Suppressor macrophage (primary cell): Measurements from ENCODE around the gene CHST5.
A peak's percentile ranks its signal among the peaks of the same experiment; 100 is the strongest.
"Not testable (repeated sequence)": the region's sequence is repeated elsewhere in the genome, so short reads cannot be mapped to it uniquely, and the experiment has no call there.

Experiments used
- DNase-seq, 4 experiments: peaks; one replicate each; pipeline ENCODE4 v3.0.0-alpha.2; 2020 to 2022

CHST5 gene

DNA sequence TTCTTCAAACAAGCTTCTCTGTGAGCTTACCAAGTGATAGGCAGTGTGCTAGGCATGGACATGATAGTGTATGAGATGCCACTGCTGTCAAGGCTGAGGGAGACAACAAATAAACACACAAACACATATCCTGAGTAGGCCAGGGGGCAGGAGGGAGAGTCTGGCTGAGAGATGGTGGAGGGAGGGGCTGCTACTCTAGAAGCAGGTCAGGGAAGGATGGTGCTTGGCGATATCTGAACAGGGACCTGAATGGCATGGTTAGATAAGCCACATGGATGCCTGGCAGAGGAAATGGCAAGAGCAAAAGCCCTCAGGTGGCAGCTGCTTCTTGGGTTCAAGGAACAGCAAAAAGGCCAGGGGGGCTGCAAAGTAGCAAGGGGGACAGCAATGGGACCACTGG lies 32.1 kb downstream of the CHST5 start:
- no peak for DNase-seq

DNA sequence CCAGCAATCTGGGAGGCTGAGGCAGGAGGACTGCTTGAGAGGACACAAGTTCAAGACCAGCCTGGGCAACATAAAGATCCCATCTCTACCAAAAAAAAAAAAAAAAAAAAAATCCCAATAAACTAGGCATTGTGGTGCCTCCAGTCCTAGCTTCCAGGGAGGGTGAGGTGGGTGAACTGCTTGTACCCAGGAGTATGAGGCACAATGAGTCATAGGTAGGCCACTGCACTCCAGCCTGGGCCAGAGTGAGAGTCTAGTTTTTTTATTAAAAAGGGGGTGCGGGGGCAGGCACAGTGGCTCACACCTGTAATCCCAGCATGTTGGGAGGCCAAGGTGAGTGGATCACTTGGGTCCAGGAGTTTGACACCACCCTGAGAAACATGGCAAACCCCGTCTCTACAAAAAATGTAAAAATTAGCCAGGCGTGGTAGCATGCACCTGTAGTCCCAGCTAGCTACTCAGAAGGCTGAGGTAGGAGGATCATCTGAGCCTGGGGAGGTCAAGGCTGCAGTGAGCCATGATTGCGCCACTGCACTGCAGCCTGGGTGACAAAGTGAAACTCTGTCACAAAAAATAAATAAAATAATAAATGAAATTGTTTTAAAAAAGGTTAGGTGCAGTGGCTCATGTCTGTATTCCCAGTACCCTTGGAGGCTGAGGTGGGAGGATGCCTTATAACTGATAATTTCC lies 32.8 kb downstream of the CHST5 start:
- no peak for DNase-seq

DNA sequence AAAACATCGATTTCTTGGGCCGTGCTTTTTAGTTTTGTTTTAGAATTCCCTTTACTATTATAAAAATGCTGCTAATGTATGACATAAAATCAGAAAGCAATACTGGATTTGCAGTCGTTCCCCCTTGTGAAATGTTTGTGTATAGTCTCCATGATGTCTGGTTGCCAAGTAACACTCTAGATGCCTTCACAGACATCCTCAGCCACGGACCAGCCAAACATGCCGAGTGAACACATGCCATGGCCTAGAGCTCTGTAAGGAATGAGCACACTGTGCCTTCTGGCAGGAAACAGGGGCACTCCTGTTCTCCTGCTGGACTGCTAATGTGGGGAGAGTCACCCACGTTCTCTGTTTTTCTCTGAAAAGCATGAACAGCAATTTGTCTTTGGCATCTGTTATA lies 34.1 kb downstream of the CHST5 start:
- not testable (repeated sequence) for DNase-seq

DNA sequence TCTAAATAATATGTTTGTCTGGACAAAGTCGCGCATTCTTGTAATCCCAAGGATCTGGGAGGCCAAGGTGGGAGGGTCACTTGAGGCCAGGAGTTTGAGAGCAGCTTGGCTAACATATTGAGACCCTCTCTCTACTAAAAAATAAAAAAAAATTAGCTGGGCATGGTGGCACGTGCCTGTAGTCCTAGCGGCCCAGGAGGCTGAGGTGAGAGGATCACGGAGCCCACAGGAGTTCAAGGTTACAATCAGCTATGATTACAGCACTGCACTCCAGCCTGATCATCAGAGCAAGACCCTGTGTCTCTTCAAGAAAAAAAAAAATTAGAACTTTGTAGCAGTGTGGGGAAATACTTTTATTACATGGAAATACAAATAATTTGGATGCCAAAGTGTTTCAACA lies 34.5 kb downstream of the CHST5 start:
- no peak for DNase-seq

DNA sequence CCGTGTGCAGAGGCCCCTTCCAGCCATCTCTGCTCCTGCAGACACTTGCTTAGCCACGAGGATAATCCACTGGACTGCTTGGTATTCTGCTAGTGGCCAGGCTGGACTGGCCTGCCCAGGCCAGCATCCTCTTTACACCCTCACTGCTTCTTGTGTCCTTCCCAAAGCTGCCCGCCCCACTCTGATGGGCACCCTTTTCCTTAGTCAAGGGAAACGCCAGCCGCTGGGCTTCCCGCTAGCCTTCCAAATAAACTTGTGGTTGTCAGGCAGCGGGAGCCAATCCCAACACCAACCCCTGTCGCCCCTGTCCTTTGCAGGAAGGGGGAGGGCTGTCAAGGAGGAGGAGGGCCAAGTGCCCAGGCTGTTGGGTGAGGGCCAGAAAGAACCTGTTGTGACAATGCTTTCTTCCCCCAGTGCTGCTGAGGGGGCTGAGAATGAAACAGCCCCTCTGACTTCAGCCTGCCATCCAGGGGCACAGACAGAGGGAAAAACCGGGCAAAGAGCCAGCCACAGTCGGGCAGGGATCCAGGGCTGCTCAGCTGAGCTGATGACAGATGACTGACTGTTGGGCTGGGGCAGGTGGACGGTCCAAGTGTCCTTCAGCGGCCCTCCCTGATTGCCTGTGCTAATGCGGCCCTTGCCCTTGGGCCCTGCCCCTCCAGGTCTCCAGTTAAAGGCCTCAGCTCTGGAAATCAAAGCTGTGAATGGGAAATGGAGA lies 37.1 kb downstream of the CHST5 start:
- DNase-seq: not testable (repeated sequence)

DNA sequence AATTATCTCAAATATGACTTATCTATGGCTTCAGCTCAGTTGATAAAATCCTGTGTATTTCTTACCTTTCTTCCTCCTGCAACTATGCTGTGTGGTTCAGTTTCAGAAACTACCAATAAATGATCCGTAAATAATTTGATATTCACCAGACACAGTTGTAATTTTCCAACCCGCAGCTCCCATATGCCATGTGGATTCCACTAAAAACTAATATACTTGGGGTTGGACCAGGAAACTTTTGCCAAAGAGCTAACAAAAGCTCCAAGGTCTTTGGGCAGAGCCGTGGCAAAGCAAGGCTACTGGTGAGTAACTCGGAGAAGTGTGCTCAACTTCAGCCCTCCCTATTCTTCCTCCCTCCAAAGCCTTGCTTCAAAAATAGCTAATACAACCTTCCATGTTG lies 38.4 kb downstream of the CHST5 start:
- no peak for DNase-seq

DNA sequence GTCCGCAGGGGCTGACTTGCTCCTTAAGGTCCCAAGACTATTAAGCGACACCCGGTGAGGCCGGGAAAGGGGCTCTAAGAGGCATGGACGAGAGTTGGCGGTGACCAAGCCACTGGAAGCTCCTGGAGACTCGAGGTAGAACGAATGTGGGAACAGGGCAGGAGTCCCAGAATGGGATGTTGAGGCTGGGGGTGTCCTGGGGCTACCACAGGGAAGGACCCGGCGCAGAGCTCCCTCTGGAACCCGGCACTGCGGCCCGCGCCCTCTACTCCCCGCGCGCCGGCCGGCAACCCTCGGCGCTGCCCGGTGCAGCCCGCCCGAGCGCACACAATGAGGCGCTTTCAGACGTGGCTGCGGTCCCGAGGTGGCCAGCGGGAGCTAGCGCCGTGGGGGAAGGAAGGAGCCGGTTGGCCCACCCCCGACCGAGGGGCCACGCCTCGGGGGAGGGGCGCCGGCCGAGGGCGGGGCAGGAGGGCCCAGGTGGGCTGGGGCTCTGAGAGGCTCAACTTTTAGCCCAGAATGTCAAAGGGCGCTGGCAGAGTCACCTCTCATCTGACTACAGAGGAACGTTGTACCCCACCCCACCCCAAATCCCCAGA lies 40.7 kb downstream of the CHST5 start, which contains the start of gene CHST6:
CHST6 (minus strand) TSS at position 366 of the 599 bp plus-strand sequence. CDS start 15,613 bp downstream, outside the sequence.
- peak; percentile 28 to 69 (median 42) for DNase-seq

DNA sequence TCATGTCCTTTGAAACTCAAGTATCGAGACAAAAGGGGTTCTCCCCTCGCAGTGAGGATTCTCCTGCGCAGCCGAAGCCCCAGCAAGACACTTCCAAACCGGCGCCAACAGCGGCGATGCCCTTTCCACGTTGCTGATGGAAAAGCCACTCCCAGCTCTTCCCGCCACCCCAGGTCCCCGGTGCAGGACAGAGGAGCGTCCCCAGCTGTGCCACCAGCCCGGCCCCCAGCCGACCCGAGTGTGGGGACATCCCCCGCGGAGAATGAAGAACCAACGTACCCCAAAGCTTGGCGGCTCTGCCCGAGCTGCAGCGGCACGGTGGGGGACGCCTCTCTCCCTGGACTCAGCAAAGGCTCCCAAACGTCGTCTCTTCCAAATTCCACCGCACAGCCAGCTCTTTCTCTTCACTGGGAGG lies 41.2 kb downstream of the CHST5 start:
- DNase-seq: no peak

DNA sequence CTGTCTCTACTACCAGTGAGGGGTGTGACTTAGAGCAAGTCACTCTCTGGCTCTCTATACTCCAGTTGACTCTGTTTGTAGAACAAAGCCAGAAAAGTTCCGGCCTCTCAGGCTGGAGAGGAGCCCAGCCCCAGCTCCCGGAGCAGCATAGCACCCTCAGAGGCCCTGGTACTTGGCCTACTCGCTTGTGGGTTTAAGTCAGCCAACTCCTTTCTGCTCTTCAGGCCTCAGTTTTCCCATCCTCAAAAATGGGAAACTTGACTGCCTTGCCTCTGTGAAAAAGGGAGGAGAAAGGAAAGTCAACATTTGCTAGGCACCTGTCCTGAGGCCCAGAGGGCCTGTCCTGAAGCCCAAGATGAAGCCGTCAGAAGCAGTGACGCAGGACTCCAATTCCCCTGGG lies 41.7 kb downstream of the CHST5 start:
- DNase-seq: no peak

DNA sequence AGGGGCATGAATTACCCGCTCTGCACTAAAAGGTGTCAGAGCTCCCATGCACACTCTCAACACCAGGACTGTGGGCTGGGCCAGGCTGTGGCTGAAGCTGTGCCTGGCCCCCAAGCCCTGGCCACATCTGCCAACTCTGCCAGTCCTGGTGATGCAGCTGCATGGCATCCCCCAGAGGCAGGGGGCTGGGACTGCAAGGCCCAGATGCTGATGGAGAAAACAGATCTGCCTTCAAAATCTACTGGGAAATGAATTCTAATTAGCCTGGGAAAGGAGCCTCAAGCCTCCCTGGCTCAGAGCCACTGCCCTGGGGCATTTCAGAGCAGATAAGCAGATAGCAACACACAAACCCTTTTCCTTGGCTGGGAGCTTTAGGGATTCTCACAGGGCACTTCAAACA lies 44.0 kb downstream of the CHST5 start:
- DNase-seq: peak in 1 of 4 experiments; percentile 21

DNA sequence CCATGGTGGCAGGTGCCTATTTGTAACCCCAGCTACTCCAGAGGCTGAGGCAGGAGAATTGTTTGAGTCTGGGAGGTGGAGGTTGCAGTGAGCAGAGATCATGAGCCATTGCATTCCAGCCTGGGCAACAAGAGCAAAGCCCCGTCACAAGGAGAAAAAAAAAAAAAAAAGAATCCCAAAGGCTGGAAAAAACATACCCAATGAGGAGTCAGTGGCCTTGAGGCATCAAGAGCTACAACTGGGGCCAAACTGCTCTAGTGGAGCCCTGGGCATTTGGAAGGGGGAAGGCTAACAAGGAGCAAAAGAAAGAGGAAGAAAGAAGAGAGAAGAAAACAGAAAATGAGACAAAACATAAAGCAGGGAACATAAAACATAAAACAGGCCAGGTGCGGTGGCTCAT lies 47.6 kb downstream of the CHST5 start:
- no peak for DNase-seq

DNA sequence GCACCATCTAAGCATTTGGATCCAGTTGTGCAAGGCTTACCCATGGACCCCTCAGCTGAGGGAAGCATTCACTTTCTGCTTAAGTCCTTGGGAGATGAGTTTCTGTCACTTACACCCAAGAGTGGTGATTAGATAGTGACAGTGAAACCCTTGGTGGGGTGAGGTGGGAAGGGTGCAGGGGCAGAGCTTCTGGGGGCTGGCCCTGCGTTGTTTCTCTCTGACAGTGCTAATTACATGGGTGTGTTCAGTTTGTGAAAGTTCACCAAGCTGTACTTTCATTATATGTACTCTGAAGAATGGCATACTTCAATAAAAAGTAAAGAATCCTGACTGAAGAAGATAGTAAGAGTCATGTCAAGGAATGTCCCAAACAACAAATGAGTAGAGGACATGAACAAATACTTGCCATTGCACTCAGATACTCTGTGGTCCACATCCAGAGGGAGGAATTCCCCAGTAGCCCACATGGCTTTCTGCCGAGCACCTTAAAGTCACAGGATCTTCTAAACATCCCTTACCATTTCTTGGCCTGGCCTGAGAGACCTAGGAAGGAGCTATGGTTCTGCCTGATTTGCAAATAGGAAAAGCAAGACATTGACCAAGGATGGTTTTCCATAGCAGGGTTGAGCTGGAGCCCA lies 49.1 kb downstream of the CHST5 start:
- no peak for DNase-seq

DNA sequence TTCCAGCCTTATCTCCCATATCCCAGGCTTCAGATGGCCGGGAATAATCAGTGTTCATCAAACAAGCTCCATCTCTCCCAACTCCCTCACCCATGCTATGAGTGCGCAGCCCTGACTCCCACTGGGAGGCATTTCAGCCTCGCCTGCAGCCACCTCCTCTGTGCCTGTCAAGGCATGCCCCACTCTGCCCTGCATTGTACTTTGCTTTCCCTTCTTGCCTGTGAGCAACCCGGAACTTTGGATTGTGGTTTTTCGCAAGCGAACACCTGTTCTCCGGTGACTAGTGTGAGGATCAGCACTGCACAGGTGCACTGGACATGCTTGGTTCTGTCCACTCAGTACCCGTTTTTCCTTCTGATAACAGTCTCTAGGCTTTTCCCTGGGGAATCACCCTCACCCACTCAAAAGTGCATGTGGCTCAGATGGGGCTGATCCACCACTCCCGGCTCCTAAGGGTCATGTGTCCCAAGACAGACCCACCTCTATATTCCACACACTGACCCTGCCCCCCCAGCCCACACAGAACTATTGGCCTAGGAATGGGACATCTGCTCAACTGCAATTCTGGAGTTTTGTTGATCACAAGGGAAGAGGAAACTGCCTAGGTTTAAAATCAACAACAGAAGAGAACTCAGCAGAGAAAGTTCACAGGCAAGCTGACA lies 49.8 kb downstream of the CHST5 start:
- DNase-seq: no peak

DNA sequence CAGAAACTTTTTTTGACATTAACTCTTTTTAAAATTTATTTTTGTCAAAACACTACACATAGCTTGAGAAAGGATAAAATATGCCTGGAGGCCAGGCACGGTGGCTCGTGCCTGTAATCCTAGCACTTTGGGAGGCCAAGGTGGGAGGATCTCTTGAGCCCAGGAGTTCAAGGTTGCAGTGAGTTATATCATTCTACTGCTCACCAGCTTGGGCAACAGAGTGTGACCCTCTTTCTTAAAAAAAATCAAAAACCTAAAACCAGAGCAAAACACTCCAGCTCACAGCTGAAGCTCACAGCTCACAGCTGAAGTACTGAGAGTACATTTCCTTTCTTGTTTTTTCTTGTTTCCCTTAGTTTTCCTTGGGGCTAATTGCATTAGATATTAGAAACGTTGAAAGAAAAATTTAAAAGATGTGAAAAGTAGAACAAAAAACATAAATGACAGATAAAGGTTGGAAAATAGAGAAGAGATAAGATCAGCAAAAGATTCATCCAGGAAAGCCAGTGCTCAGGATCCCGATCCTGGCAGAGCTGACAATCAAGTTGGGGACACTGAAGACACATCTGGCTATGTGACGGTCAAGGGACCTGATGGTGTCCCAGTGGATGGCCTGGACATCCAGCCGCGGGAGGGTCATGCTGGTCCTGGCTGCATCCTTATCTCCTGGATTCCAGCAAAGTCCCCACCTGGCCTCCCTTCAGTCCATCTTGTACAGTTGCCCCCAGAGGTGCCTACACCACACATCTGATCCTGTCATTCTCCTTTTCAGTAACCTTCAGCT lies 50.5 kb downstream of the CHST5 start:
- no peak for DNase-seq

DNA sequence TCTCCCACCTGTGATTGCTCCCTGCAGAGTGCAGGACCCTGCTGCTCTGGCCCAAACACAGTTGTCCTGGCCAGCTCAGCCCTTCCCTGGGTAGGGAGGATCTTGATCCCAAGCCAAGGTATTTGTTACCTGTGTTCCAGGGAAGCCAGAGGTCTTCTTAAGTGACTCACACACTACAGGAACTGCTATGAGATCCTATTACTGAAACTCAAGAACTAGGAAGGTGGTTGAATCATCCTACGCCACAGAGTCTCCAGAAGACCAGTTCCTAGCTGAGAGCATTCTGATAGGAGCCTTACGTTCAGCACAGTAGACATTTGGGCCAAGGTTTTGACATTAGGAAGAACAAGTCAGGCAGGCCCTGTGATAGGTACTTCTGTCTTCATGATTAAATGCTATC lies 52.7 kb downstream of the CHST5 start:
- no peak for DNase-seq

DNA sequence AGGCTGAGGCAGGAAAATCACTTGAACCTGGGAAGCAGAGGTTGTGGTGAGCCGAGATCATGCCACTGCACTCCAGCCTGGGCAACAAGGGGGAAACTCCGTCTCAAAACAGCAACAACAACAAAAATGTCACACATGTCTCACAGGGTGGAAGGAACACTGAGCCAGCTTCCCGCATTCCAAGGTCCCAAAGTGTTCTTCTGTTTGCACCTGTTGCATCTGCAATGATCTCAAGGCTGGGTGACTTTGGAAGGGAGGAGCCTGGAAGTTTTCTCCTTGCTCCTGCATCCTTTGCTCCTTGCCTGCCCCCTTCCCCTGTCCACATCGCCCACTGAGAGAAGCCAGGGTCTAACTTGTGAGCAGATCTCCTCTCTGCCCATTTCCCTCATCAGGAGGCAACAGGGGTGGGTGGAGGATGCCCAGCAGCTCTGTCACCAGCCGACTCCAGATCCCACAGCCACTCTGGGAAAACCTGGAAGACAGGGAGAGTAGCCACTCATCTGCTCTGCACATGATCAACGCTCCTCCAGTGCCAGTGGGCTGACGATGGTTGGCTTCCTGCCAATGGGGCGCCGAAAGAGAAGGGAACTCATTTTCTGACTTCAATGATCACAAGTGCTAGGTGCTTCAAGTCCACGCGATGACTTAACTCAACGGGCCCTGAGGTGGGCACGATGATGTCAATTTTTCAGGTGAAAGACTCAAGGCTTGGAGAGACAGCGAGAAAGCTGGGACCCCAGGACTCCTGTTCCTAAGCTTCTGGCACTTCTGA lies 53.3 kb downstream of the CHST5 start:
- peak in 1 of 4 experiments; percentile 22 for DNase-seq

DNA sequence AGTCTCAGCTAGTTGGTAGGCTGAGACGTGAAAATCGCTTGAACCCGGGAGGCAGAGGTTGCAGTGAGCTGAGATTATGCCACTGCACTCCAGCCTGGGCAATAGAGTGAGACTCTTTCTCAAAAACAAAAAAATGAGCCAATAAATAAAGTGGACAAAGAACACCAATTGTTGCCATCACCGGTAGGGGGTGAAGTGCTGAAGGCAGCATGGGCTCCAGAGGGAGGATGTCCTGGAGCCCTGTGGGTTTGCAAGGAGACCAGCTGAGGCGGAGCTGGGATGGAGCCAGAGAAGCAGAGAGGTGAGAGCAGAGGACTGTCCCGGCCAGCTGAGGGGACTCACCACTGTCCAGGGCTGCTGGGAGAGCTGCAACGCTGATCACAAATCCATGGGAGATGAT lies 54.4 kb downstream of the CHST5 start:
- DNase-seq: no peak

DNA sequence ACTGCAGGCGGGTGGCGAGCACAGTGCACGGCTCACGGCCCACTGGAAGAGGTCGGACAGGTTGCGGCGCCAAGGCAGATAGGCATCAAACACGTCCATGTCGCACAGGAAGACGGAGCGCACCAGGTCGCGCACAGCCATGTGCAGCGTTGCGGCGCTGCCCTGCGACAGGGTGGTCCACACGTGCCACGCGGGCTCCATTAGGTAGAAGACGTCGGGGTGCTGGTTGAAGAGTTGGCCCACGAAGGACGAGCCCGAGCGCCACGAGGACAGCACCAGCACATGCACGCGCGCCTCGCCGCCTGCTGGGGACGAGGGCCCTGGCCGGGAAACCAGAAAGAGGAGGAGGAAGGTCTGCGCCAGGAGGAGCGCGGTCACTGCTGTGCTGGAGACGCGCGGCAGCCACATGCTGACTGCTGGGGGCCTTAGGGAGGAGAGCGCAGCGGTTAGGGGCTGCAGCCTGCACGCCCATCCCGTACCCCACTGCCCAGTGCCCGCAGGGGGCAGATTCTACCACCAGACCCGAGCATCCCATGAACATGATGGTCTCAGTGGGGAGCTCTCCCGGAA lies 56.4 kb downstream of the CHST5 start:
- DNase-seq: no peak
